Activated CD4-positive, alpha-beta T cell treated with anti-CD3 and anti-CD28 coated beads, Interleukin-2, amount 50 U/mL, for 4 hours (primary cell): ENCODE data around the gene DCC.
"Not testable (repeated sequence)": the region's sequence is repeated elsewhere in the genome, so short reads cannot be mapped to it uniquely, and the experiment has no call there.

Experiments used
- DNase-seq, 2 experiments: peaks; one replicate each; pipeline ENCODE4 v3.0.0-alpha.2; 2020

Gene DCC

DNA sequence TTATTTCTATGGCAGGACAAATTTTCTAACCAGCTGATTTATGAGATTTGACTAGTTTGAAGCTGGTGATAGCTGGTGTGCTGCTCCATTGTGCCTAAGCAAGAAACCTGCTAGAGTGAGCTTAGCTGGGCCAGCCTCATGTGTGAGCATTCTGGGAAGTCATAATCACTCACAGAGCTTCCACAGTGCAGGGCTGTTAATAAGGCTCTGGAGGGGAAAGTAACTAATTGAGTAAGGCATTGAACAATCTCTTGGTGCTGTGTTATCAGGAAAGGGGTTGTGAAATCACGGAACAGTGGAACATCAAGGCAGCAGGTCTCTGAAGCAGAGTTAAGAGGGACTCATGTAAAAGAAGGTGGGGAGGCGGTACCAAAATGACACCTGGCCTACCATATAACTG, 1111.9 kb downstream of the DCC start:
- no peak for DNase-seq

DNA sequence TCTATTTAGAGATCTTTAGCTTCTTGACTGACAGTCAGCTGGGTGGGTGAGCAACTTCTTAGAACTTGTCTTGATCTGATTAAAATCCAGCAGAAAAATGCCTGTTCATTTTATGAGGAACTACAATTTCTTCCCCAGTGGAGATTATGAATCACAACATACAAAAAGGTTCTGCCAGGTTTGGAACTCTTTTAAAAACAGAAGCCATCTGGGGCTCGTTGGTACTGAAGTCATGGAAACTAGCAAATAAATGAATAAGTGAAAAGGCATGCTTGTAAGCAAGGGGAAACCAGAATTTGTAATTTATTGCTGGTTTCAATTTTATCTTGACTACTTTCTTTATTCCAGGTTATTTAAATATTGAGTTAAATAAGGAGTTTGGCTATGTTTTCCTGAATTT, 1117.1 kb downstream of the DCC start:
- no peak for DNase-seq

DNA sequence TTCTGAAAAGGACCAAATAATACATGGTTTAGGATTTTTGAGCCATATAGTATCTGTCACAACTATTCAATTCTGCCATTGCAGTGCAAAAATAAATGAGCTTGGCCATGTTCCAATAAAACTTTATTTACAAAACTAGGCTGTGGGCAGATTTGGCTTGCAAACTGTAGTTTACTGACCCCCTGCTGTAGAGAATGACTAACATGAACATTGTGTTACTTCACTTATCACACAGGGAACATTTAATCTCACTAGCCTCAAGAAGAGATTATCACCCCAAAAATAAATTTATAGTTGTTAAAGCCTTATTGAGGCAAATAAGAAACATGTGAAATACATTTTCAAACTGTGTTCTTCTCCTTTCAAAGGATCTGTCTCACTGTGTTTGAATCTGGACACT, 1118.3 kb downstream of the DCC start:
- DNase-seq, result no peak

DNA sequence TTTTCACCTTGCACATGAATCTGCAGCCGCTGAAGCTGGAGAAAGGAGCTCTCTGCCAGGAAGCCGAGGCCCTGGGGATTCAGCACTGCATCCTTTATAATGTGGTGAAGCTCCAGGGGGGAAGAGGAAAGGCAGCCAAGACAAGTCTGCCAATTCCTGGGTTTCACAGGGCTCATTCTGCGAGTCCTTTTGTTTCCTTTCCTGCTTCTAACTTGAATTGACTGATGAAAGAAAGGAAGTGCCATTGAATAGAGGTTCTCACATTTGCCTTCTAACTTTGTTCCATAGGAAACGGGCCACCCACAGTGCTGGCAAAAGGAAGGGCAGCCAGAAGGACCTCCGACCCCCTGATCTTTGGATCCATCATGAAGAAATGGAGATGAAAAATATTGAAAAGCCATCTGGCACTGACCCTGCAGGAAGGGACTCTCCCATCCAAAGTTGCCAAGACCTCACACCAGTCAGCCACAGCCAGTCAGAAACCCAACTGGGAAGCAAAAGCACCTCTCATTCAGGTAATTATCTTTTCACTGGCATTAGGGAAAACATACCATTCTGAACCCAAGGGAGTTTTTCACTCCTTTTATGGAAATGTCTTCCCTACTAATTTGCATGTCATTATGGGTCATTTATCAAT, 1119.1 kb downstream of the DCC start:
- no peak for DNase-seq

DNA sequence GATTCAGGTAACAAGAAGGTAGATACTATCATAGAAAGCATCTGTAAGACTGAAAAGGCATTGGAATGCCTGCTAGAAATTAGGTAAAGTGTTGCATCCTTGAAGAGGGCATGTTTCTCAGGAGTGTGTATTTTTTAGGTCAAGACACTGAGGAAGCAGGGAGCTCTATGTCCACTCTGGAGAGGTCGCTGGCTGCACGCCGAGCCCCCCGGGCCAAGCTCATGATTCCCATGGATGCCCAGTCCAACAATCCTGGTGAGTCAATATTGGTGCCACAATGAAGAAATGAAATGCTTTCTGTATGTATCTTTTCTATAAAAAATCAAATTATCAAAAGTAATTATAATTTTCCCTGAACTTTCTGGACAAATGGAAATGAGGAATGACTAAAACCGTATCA, 1127.8 kb downstream of the DCC start:
- DNase-seq, result no peak

DNA sequence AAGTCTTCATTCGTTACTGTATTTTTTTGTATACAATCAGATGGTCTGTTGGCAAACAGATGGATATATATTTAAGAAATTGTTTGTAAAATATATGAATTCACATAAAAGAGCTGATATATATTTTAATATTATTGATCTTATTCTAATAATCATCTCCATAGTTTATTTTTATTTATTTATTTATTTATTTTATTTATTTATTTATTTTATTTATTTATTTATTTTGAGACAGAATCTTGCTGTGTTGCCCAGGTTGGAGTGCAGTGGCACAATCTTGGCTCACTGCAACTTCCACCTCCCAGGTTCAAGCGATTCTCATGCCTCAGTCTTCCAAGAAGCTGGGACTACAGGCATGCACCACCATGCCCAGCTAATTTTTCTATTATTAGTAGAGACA, 1128.2 kb downstream of the DCC start:
- not testable (repeated sequence) for DNase-seq

DNA sequence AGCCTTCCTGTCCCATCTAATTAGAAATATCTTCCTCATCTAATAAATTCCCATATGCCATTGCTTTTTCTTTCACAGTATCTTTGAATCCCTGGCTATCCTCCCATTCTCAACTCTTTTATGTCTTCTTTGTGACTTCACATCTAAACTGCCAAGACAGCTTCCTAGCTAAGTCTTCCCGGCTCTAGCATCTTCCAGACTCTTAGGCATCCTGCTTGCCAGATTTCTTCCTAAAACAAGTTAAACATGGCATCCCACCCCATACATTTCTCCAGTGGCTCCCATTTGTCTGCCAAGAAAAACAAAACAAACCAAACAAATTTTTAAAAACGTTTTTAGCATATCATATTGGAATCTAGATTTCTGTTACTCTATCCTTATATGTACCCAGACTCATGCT, 1132.5 kb downstream of the DCC start:
- DNase-seq, result no peak

DNA sequence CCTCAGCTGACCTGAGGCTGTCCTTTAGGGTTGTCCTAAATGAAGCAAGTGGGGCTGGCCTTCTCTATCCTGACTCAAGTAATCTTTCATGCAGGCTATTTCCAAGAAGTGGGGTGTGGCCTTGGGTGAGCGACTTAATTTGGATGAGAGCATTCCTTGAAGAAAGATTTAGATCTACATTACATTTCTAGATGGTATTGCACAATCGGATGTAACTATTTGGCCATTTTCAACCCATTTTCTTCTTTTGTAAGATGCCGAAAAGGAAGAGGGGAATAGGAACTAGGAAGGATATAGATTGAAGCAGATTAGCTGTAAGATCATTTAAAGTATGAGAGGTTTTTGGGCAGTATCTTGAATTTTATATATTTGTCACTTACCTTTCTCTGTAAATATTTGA, 1138.2 kb downstream of the DCC start:
- no peak for DNase-seq

DNA sequence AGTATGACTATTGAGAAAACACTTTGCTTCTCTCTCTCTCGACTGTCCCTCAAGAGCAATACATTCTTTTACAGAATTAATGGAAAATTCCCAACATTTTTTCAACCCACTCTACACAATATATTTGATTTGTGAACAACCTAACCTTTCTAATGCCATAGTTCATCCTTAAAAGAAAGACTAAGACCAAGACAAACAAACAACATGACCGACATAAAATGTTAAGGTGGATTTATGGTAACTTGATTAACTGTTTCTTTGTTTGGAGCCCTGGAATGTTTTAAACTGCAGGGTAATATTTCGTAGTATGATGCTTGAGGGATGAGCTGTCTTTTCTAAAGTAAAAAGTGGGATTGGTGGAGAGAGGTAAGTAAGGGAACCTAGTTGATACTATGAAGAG, 1146.3 kb downstream of the DCC start:
- DNase-seq, result no peak

DNA sequence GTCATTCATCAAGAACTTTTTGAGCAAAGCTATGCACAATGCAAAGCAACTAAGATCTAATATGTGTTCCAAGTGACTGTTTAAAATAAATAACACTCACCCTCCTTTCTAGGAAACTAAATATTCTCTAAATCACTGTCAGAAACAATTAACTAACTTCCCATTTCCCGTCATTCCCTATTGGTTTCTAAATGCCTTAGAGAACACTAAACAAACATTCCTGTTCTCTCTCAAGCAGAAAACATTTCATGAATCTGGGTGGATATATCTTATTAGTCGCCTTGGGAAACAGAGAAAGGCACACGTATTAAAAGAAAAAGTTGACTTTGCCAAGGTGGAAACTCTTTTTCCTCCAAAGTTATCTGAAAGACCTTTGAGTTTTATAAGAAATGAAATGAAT, 1149.3 kb downstream of the DCC start:
- DNase-seq, result no peak

DNA sequence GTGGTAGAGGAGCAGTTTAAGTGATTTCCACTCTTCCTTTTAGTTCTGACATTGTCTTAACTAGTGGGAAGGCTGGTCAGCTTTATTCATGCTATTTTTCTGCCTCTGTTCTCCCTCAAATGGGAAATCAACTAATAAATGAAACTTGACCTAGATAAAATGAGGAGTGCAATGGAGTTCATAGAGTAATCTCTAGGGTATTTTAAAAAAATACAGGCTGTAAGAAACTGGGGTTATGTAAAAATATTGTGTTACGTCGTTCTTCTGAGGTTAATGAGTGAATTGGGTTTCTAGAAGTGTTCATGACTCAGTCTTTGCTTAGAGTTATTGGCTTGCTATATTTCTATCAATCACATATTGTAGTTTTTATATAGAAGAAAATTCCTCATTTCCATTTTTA, 1150.0 kb downstream of the DCC start:
- DNase-seq, result no peak

DNA sequence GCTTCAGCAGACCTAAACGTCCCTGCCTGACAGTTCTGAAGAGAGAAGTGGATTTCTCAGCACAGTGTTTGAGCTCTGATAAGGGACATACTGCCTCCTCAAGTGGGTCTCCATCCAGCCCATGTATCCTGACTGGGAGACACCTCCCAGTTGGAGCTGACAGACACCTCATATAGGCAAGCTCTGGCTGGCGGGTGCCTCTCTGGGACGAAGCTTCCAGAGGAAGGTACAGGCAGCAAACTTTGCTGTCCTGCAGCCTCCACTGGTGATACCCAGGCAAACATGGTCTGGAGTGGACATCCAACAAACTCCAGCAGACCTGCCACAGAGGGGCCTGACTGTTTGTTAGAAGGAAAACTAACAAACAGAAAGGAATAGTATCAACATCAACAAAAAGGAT, 1156.0 kb downstream of the DCC start:
- no peak for DNase-seq

DNA sequence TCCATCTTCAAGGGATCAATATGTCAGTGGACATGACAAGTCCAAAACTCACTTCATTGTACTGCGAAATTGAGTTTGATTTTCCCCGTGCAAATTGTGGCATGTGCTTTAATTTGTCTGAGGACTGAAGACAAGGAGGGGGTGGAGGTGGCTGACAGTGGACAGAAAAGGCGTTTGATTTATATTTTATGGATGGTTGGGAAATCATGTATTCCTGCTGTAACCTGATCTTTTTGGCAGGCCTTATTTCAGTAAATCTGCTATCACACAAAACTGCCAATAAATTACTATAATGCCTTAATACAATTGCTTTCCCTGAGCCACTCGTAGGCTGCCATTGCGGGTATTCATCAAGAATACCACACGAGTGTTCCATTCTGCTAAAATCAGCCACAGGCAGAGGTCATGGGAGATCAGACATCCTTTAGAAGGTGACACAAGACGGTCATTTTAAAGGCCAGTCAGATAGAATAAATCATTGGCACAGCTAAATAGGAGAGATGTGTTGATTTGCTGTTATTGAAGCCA, 1164.0 kb downstream of the DCC start:
- DNase-seq, result no peak

DNA sequence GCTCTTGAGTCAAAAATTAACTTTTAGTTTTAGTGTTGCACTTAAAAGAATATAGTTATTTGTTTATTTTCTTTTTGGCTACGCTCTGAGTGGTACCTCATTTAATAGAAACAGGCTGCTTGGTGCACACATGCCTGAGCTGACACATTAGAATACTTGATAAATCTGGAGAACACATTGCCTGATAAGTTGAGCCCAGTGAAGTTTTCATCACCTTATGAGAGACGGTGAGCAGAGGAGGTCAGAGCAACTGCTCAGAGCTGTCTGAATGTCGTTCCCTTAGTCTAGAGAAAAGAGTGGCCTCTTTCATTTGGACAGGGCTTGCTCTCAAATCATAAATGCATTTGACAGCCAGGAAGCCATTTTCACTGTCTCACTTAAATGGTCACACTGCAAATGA, 1168.5 kb downstream of the DCC start:
- no peak for DNase-seq

DNA sequence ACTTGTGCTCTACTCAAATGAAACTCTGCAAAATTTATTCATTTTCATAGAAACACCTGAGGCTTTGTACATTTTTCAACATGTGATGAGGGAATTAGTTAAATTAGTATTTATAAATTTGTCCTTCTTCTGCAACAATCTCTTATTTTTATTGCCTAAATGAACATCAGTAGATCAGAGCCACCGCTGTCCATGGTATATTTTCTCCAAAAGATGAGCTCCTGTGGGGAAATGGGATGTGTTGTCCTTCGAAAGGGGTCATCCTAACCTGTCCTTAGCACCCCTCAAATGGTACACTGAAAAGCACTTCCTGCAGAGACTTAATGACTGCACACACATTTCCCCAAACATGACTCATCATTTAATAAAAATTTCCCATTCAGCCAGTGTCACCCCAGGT, 1169.9 kb downstream of the DCC start:
- no peak for DNase-seq

DNA sequence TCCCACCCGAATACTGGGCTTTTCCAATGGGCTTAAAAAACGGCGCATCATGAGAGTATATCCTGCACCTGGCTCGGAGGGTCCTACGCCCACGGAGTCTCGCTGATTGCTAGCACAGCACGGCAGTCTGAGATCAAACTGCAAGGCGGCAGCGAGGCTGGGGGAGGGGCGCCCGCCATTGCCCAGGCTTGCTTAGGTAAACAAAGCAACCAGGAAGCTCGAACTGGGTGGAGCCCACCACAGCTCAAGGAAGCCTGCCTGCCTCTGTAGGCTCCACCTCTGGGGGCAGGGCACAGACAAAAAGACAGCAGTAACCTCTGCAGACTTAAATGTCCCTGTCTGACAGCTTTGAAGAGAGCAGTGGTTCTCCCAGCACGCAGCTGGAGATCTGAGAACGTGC, 1171.7 kb downstream of the DCC start:
- not testable (repeated sequence) for DNase-seq

DNA sequence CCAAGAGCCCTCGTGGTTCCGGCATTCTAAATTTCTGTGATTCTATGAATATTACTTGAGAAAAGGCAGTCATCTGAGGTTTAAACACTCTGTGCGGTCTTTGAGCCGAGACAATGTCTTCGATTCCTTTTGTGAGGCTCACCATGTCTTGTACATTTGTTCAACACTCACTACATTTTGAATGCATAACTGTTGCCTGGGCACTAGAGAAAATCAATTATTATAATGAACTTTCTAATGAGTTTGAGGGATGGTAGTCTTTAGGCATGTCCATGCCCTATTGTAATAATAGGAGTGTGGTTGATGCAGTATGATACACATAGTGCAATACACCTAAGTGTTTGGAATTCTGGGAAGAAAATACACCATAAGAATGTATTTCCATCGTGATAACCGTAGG, 1181.1 kb downstream of the DCC start:
- DNase-seq, result no peak

DNA sequence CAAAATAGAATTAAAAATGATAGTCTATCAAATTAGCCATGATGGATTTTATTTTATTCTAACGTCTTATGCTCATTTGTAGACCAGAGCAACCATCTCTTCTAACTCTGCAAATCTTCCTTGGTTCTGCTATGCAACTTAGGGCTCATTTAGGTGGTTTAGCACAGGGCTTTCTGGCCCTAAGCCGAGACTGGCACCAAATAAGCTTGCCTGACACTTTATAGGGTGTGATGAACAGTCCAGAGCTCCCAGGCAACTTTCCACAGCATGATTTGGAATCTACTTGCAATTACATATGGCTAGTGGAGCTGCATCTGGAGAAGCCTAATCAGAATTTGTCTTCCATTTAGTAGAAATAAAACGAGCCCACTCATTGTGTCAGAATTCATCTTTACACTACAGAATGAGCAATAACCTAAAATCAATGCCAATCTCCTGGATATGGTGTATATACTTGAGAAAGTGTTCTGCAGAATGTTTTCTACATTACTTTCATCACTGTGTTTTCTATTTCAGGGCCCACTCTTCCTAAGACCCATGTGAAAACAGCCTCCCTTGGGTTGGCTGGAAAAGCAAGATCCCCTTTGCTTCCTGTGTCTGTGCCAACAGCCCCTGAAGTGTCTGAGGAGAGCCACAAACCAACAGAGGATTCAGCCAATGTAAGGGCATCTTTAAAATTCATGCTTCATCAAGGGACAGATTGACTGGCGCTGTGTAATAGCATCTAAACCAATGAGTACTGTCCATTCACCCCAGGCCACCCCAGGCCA, 1186.3 kb downstream of the DCC start:
- no peak for DNase-seq

DNA sequence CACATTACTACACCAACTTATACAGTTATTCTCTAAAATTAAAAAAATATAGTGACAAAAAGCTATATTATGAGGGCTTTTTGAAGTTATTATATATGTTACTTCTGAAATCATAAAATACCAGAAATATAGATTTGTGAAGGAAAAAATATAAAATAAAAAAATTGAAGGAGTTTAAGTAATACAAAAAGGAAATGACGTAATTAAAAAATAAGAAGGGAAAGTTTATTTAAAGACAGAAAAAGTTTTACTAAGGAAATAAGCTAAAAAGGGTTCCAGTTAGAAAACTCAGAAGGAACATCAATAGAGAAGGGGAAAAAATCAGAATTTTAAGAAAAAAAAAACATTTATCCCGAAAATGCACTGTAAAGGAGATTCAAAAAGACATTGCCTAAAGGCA, 1187.4 kb downstream of the DCC start:
- DNase-seq, result no peak

DNA sequence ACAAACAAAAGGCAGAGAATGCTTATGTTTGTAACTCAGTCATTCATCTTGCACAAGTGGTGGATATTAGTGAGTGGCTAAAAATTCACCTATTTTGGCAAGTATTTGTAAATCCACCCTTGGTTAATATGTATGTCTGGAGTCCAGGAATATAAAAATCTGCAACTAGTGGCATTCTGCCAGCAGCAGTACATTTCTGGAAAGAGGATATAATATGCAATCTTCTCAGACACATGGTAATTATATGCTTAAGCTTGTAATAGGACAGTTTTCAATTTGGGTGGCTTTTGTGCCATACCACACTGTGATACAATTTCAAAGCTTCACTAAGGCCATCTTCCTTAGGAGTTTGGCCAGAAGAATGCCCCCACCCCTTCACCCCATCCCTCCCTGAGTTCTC, 1191.2 kb downstream of the DCC start:
- DNase-seq, result no peak

DNA sequence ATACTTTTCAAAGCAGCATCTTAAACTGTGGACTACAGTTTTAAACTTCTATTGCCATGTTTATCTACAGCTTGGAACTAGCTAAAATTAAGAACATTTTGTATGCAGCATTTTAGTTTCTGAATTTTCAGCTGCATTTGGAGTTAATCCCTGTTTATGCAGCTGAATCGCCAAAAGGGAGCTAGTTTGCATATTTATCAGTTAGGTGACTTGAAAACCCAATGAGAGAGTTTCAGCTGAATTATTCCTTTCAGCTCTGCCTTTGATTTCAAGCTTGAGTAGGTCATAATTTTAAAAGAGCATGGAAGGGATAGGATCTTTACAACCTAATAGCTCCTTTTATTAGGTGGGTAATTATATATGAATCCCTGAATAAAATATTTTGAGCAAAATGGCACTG, 1191.9 kb downstream of the DCC start:
- no peak for DNase-seq

DNA sequence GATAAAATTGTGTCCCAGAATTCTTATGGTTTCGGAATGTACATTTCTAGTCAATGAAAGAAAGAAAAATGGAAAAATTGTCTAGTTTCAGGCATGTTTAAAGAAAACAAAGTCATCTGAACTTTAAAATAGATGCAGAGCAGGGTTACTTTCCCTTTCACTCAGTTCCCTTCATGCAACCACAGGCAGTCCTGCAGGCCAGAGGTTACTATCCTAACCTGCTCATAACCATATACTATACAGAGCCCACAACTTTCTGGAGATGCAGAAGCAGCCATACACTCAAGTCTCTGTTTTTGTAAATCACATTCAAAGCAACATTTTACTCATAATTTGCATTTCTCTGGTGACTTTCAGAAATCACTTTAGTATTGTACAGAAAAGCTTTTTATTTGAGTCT, 1194.2 kb downstream of the DCC start:
- DNase-seq, result no peak

DNA sequence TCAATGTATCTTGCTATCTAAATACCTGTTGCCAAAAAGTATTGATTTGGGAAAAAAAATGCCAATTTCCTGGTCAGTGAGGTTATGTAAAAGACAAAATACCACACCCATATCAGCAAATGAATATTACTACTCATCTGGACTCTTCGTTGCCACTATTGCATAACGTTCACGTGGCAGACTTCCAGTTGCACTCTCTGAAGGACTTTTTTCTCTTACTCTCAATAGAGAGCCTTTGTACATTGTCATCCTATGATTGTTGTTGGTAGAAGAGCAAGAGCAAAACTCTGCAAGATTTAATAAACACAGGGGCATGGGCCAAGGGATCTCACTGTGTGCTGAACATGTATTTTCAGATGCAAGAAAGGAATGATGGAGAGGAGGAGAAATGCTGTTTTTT, 1194.7 kb downstream of the DCC start:
- DNase-seq, result no peak

DNA sequence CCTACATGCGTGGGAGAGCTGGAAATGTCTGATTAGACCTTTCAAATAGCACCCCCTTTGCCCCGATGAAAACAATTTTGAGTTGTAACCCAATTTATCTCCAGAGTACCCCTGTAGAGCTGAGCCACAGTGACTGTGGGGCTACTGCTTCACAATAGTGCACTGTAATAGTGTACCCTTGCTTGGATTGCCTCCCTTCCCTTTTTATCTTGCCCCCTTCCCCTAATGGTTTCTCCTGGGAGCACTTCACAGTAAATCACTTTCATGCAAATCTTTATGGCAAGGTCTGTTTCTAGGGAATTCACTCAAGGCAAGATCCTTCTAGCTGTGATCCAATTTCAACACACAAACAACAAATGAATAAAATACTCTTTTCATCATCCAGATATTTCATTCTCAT, 1196.9 kb downstream of the DCC start:
- no peak for DNase-seq

DNA sequence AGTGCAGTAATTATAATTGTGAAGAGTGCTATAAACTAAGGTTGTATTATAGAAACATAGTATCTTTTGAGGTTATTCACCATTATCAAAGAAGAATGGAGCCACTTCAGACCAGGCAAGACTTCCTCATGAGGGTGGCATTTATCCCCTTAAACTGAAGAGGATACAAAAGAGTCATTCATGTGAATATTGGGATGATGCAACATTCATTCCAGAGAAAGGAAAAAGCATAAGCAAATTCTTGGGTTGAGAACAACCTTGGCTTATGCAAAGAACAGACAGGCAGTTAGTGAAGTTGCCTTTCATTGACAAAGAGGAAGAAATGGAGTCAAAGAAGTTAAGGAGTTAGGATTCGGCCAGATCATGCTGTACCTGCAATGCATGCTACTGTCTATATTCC, 1201.9 kb downstream of the DCC start:
- DNase-seq, result no peak
